Naive thymus-derived CD4-positive, alpha-beta T cell (primary cell): ENCODE results near the gene DDX49. TPM values are rescaled to one million over a fixed set of nuclear protein-coding genes. Genes with fewer than 3 reads are reported as not detected.

Experiments used
- ATAC-seq: fragments of 150-1000 bp; cut with Tn5 transposase; 2 replicates; pipeline ENCODE4 v1.10.0; 2021; ENCODE audit warnings: mild to moderate bottlenecking, moderate library complexity
- CTCF ChIA-PET: fragments of 350-600 bp; sonication (Branson Sonifier 250); formaldehyde crosslinking; loops from one replicate; lab custom pipeline; 2021; ENCODE audit warnings: antibody characterized with exemption; lab: Charles Lee
- POLR2A ChIA-PET: fragments of 350-600 bp; sonication (Branson Sonifier 250); formaldehyde crosslinking; loops from one replicate; lab custom pipeline; 2021; ENCODE audit warnings: antibody characterized with exemption, inconsistent platforms; lab: Charles Lee
- DNase-seq, 9 donors: peaks; one replicate each; pipeline versions ENCODE4 v3.0.0 to v3.0.0-alpha.2; 2020 to 2022; ENCODE audit warnings: mixed read lengths in 1 of 9
- H3K27ac ChIP-seq: one replicate; pipeline ENCODE4 v1.7.0; 2013; ENCODE audit warnings: mild to moderate bottlenecking, low read depth, low read length, moderate library complexity
- H3K27me3 ChIP-seq, 2 donors: one replicate each; pipeline ENCODE4 v1.7.0; 2013; ENCODE audit warnings: low read length in 2 of 2, mild to moderate bottlenecking in 2 of 2, moderate library complexity in 2 of 2; ENCODE audit not compliant: control insufficient read depth in 2 of 2, insufficient read depth in 2 of 2
- H3K36me3 ChIP-seq, 3 experiments: 1 replicate in 2 of 3; 2 replicates in 1 of 3; pipeline ENCODE4 v1.7.0; 2013; ENCODE audit warnings: low read length in 3 of 3, mild to moderate bottlenecking in 3 of 3, moderate library complexity in 1 of 3; ENCODE audit not compliant: insufficient read depth in 3 of 3, control insufficient read depth in 2 of 3
- H3K4me1 ChIP-seq, 2 donors: one replicate each; pipeline ENCODE4 v1.7.0; 2013; ENCODE audit warnings: low read length in 2 of 2, mild to moderate bottlenecking in 2 of 2, moderate library complexity in 1 of 2; ENCODE audit not compliant: control insufficient read depth in 2 of 2, insufficient read depth in 2 of 2
- H3K4me3 ChIP-seq: 2 replicates; pipeline ENCODE4 v1.7.0; 2013; ENCODE audit warnings: mild to moderate bottlenecking, low read length
- H3K9me3 ChIP-seq, 3 experiments: 1 replicate in 2 of 3; 2 replicates in 1 of 3; pipeline ENCODE4 v1.7.0; 2013; ENCODE audit warnings: low read length in 3 of 3; ENCODE audit not compliant: control insufficient read depth in 2 of 3
- H3K27ac Mint-ChIP-seq, 9 donors: one replicate each; pipeline ENCODE4 v1.8.0; 2020 to 2022; ENCODE audit warnings: mixed read lengths in 9 of 9, mild to moderate bottlenecking in 8 of 9, moderate library complexity in 5 of 9, inconsistent platforms in 2 of 9
- H3K27me3 Mint-ChIP-seq, 5 donors: one replicate each; pipeline ENCODE4 v1.8.0; 2021 to 2022; ENCODE audit warnings: mixed read lengths in 5 of 5, mild to moderate bottlenecking in 1 of 5
- H3K36me3 Mint-ChIP-seq, 5 donors: one replicate each; pipeline ENCODE4 v1.8.0; 2020 to 2022; ENCODE audit warnings: mixed read lengths in 5 of 5, mild to moderate bottlenecking in 3 of 5, inconsistent platforms in 1 of 5
- H3K4me1 Mint-ChIP-seq, 7 donors: one replicate each; pipeline ENCODE4 v1.8.0; 2020 to 2022; ENCODE audit warnings: mixed read lengths in 7 of 7, mild to moderate bottlenecking in 3 of 7, inconsistent platforms in 1 of 7
- H3K4me3 Mint-ChIP-seq, 10 donors: one replicate each; pipeline ENCODE4 v1.8.0; 2020 to 2022; ENCODE audit warnings: mild to moderate bottlenecking in 10 of 10, mixed read lengths in 10 of 10, moderate library complexity in 6 of 10, inconsistent platforms in 2 of 10
- H3K9me3 Mint-ChIP-seq, 11 donors: one replicate each; pipeline ENCODE4 v1.8.0; 2020 to 2022; ENCODE audit warnings: mixed read lengths in 11 of 11, mild to moderate bottlenecking in 4 of 11, inconsistent platforms in 1 of 11, moderate library complexity in 1 of 11
- intact Hi-C, 2 donors: fragments of 100-400 bp; cut with micrococcal nuclease; formaldehyde crosslinking; loops; one replicate each; pipeline ENCODE4 v1.15.1; 2023
- polyA plus RNA-seq, 2 donors: library from polyadenylated mRNA; unstranded; fragments of 300-500 nt; fragmentation: Illumina TruSeq; gene quantifications; one replicate each; pipeline ENCODE4 v1.2.3, GENCODE V29; 2021
- total RNA-seq, 6 experiments: library from RNA in 5 of 6; stranded (reverse) in 5 of 6; gene quantifications; 1 replicate in 5 of 6; 2 replicates in 1 of 6; pipeline ENCODE4 v1.2.3 and lab custom pipeline; 2021 to 2026

DDX49 gene
- total and polyA plus RNA-seq, 7 experiments from 2014 or later: 19.9 to 63.2 (median 50.2) TPM

- intact Hi-C loops: no loop called here
- H3K4me1 ChIP-seq: no peaks in the 10 kb centered on the region
- H3K9me3 ChIP-seq: no peaks in the 10 kb centered on the region
- peaks cover 0 to 4% (median 0%) of the 10 kb centered on the region in 11 donors for H3K9me3 Mint-ChIP-seq
- no peaks in the 10 kb centered on the region for H3K36me3 ChIP-seq
- no peak for DNase-seq
- peaks cover 1 to 7% (median 3%) of the 10 kb centered on the region in 7 donors for H3K4me1 Mint-ChIP-seq
- H3K36me3 Mint-ChIP-seq: peaks cover 0 to 5% (median 0%) of the 10 kb centered on the region in 5 donors
- no peak overlapping the region for H3K4me3 Mint-ChIP-seq
- POLR2A ChIA-PET: interaction anchor here (0.7 kb wide), 1 partner anchor 403 kb away, joined by 3 read pairs; no protein-coding TSS in a partner anchor
- peaks cover 0 to under 1% (median 0%) of the 10 kb centered on the region in 5 donors for H3K27me3 Mint-ChIP-seq
- no peak for ATAC-seq
- no peak overlapping the region for H3K27ac Mint-ChIP-seq
- CTCF ChIA-PET: no interaction called here
- no peak overlapping the region for H3K4me3 ChIP-seq
- H3K27ac ChIP-seq: no peak overlapping the region
- no peaks in the 10 kb centered on the region for H3K27me3 ChIP-seq
Measured at GRCh38 chr19:18876865-18877264, 42.6 kb upstream of the DDX49 start.

GRCh38 chr19:18878058-18878797 is 41.3 kb upstream of the DDX49 start:
- H3K27ac ChIP-seq: no peak overlapping the region
- H3K4me1 Mint-ChIP-seq: peaks cover 0 to 3% (median 0%) of the 10 kb centered on the region in 7 donors
- ATAC-seq: no peak
- POLR2A ChIA-PET: no interaction called here
- no peaks in the 10 kb centered on the region for H3K36me3 ChIP-seq
- H3K27me3 ChIP-seq: no peaks in the 10 kb centered on the region
- intact Hi-C loops: no loop called here
- H3K9me3 ChIP-seq: no peaks in the 10 kb centered on the region
- H3K4me1 ChIP-seq: no peaks in the 10 kb centered on the region
- H3K9me3 Mint-ChIP-seq: peaks cover 0 to 4% (median 0%) of the 10 kb centered on the region in 11 donors
- CTCF ChIA-PET: no interaction called here
- no peak overlapping the region for H3K4me3 ChIP-seq
- H3K27me3 Mint-ChIP-seq: no peaks in the 10 kb centered on the region
- no peak for DNase-seq
- H3K27ac Mint-ChIP-seq: no peak overlapping the region
- H3K36me3 Mint-ChIP-seq: peaks cover 0 to 5% (median 0%) of the 10 kb centered on the region in 5 donors
- H3K4me3 Mint-ChIP-seq: no peak overlapping the region

GRCh38 chr19:18878858-18879578 is 40.5 kb upstream of the DDX49 start:
- no peak overlapping the region for H3K27ac ChIP-seq
- ChIA-PET CTCF (no interaction called here), POLR2A (no interaction called here)
- H3K36me3 ChIP-seq: no peaks in the 10 kb centered on the region
- no peak overlapping the region for H3K4me3 Mint-ChIP-seq
- H3K4me3 ChIP-seq: no peak overlapping the region
- peaks cover 0 to 3% (median 0%) of the 10 kb centered on the region in 7 donors for H3K4me1 Mint-ChIP-seq
- peaks cover 0 to 4% (median 0%) of the 10 kb centered on the region in 11 donors for H3K9me3 Mint-ChIP-seq
- H3K9me3 ChIP-seq: no peaks in the 10 kb centered on the region
- no peak overlapping the region for H3K27ac Mint-ChIP-seq
- intact Hi-C loops: no loop called here
- ATAC-seq (peak; percentile 22), DNase-seq (no peak)
- peaks cover 0 to 5% (median 0%) of the 10 kb centered on the region in 5 donors for H3K36me3 Mint-ChIP-seq
- no peaks in the 10 kb centered on the region for H3K27me3 Mint-ChIP-seq
- H3K27me3 ChIP-seq: no peaks in the 10 kb centered on the region
- no peaks in the 10 kb centered on the region for H3K4me1 ChIP-seq

GRCh38 chr19:18879579-18880373 is 39.7 kb upstream of the DDX49 start:
- ChIA-PET POLR2A (no interaction called here), CTCF (no interaction called here)
- Mint-ChIP-seq H3K36me3 (peaks cover 0 to 5% (median 0%) of the 10 kb centered on the region in 5 donors), H3K27me3 (no peaks in the 10 kb centered on the region), H3K27ac (no peak overlapping the region), H3K4me1 (peaks cover 0 to 3% (median 0%) of the 10 kb centered on the region in 7 donors), H3K4me3 (no peak overlapping the region), H3K9me3 (peaks cover 0 to 4% (median 0%) of the 10 kb centered on the region in 11 donors)
- Histone ChIP-seq H3K4me1 (no peaks in the 10 kb centered on the region), H3K27ac (no peak overlapping the region), H3K9me3 (no peaks in the 10 kb centered on the region), H3K27me3 (no peaks in the 10 kb centered on the region), H3K4me3 (no peak overlapping the region), H3K36me3 (no peaks in the 10 kb centered on the region)
- peak; percentile 67 for ATAC-seq
- DNase-seq: peak in 3 of 9 donors; percentile 9 to 45 (median 19)
- intact Hi-C loops: no loop called here

- Histone ChIP-seq H3K27me3 (no peaks in the 10 kb centered on the region), H3K9me3 (no peaks in the 10 kb centered on the region), H3K4me3 (no peak overlapping the region), H3K27ac (no peak overlapping the region), H3K4me1 (no peaks in the 10 kb centered on the region), H3K36me3 (no peaks in the 10 kb centered on the region)
- no peak overlapping the region for H3K4me3 Mint-ChIP-seq
- no peak overlapping the region for H3K27ac Mint-ChIP-seq
- peaks cover 0 to 3% (median 0%) of the 10 kb centered on the region in 7 donors for H3K4me1 Mint-ChIP-seq
- DNase-seq (no peak), ATAC-seq (no peak)
- H3K27me3 Mint-ChIP-seq: no peaks in the 10 kb centered on the region
- ChIA-PET POLR2A (no interaction called here), CTCF (no interaction called here)
- H3K9me3 Mint-ChIP-seq: peaks cover 0 to 4% (median 0%) of the 10 kb centered on the region in 11 donors
- intact Hi-C loops: no loop called here
- peaks cover 0 to 5% (median 0%) of the 10 kb centered on the region in 5 donors for H3K36me3 Mint-ChIP-seq
Measured at GRCh38 chr19:18881491-18881890, 38.0 kb upstream of the DDX49 start.

- Mint-ChIP-seq H3K9me3 (peaks cover 0 to 3% (median 0%) of the 10 kb centered on the region in 11 donors), H3K36me3 (no peaks in the 10 kb centered on the region), H3K27ac (no peak overlapping the region), H3K27me3 (peaks cover 0 to 5% (median 0%) of the 10 kb centered on the region in 5 donors), H3K4me1 (peaks cover 0 to 3% (median 0%) of the 10 kb centered on the region in 7 donors), H3K4me3 (no peak overlapping the region)
- Histone ChIP-seq H3K9me3 (no peaks in the 10 kb centered on the region), H3K27ac (no peak overlapping the region), H3K4me3 (no peak overlapping the region), H3K36me3 (no peaks in the 10 kb centered on the region), H3K27me3 (no peaks in the 10 kb centered on the region), H3K4me1 (no peaks in the 10 kb centered on the region)
- POLR2A ChIA-PET: interaction anchor here (0.6 kb wide), 1 partner anchor 25 kb away, joined by 5 read pairs; no protein-coding TSS in a partner anchor
- DNase-seq: no peak
- CTCF ChIA-PET: no interaction called here
- intact Hi-C loops: no loop called here
- ATAC-seq: no peak
Measured at GRCh38 chr19:18883526-18884304, 35.8 kb upstream of the DDX49 start.
